ENCODE results near the gene RFX8.

Gene RFX8

DNA sequence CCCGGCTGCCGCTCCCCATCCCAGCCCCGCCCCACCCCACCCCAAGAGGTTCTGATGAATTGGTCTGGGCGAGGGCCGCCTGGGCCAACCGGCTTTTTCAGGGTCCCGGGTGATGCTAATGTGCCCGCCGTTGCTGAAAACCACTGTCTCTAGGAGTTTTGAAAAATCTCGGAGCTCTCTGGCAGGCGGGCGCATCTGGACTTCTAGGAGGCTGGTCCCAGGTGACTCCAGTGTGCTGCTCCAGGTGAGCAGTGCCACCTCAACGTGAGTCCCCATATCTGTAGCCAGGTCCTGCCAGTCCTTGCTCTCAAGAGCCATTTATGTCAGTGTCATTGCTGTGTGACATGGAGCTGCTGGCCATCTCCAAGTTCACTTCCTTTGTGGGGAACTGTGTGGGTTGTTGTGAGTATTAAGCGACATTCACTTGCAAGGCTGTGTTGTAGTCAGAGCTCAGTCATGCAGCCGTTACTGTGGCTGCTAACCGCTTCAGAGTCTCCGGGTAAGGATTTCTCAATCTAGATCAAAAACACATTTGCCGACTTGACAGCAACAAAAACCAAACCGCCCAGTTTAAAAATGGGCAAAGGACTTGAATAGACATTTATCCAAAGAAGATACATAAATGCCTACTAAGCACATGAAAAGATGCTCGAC is at the start of gene RFX8:
Gene RFX8 (minus strand): TSS at position 382 of the 654 bp plus-strand sequence. CDS start 8,264 bp downstream, outside the sequence.
- no peak within 1 kb of the TSS for H3K4me2 ChIP-seq (ENCODE audit: low read depth, low read length)
- H3K27ac ChIP-seq (ENCODE audit: low read length) = no peak within 1 kb of the TSS
- TF ChIP-seq EZH2 (optimal IDR thresholded peaks at IDR 0.05; ENCODE audit: low read depth, low read length) (no peak), EZH2phosphoT487 (IDR thresholded peaks at IDR 0.05; ENCODE audit: low read length) (no peak)
- TF ChIP-seq, protein P1, sequence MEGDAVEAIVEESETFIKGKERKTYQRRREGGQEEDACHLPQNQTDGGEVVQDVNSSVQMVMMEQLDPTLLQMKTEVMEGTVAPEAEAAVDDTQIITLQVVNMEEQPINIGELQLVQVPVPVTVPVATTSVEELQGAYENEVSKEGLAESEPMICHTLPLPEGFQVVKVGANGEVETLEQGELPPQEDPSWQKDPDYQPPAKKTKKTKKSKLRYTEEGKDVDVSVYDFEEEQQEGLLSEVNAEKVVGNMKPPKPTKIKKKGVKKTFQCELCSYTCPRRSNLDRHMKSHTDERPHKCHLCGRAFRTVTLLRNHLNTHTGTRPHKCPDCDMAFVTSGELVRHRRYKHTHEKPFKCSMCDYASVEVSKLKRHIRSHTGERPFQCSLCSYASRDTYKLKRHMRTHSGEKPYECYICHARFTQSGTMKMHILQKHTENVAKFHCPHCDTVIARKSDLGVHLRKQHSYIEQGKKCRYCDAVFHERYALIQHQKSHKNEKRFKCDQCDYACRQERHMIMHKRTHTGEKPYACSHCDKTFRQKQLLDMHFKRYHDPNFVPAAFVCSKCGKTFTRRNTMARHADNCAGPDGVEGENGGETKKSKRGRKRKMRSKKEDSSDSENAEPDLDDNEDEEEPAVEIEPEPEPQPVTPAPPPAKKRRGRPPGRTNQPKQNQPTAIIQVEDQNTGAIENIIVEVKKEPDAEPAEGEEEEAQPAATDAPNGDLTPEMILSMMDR (IDR thresholded peaks at IDR 0.05; ENCODE audit: low read length) = no peak

DNA sequence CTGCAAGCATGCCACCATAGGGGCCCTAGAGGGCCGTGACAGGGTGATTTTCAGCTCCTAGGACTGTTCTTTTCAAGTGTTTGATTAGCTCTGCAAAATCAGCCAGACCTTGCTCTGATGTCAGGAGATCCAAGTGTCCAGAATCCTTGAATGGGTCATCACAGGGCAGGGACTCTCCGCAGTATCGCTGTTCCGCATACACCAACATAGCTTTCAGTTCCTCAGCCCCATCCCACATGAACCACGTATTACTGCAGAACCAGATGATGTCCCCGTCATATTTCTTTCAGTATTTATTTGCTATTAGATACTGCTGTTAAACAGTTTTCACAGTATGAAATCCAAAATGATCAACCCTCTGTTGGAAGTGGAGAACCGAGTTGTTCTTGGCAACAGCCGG is 46.6 kb upstream of the RFX8 start:
- H3K9me3 ChIP-seq (replicated peaks; ENCODE audit: insufficient read depth, low read length) = no peaks in the 10 kb centered on the region
- DNase-seq = no peak
- H3K9ac ChIP-seq (ENCODE audit: low read length) = no peak overlapping the region
- no peak for TF ChIP-seq EZH2phosphoT487 (IDR thresholded peaks at IDR 0.05; ENCODE audit: low read length)
- TF ChIP-seq, protein P1 (IDR thresholded peaks at IDR 0.05; ENCODE audit: low read length) = no peak
- TF ChIP-seq EZH2 (optimal IDR thresholded peaks at IDR 0.05; ENCODE audit: low read depth, low read length) = no peak
- no peaks in the 10 kb centered on the region for H3K27me3 ChIP-seq (replicated peaks; ENCODE audit: insufficient read depth, low read length)
- no peaks in the 10 kb centered on the region for H3K4me1 ChIP-seq (ENCODE audit: low read length)
- H4K20me1 ChIP-seq (ENCODE audit: insufficient read depth, low read length) = no peaks in the 10 kb centered on the region
- H2AFZ ChIP-seq (ENCODE audit: low read length) = no peak overlapping the region
- H3K27ac ChIP-seq (ENCODE audit: low read length) = no peak overlapping the region
- H3K4me2 ChIP-seq (ENCODE audit: low read depth, low read length) = no peak overlapping the region
- H3K4me3 ChIP-seq (ENCODE audit: low read length) = no peak overlapping the region
- no peaks in the 10 kb centered on the region for H3F3A ChIP-seq (ENCODE audit: insufficient read depth, low read length)
- no peaks in the 10 kb centered on the region for H3K9me2 ChIP-seq (replicated peaks; ENCODE audit: insufficient read depth, low read length)
- H3K36me3 ChIP-seq (replicated peaks; ENCODE audit: insufficient read depth, low read length) = no peaks in the 10 kb centered on the region
- no peaks in the 10 kb centered on the region for H3K79me2 ChIP-seq (ENCODE audit: low read length)

More for the DNA sequence above, at the start of gene RFX8:
- H3K4me3 ChIP-seq (ENCODE audit: low read length) = no peak within 1 kb of the TSS
- no peak within 1 kb of the TSS for H2AFZ ChIP-seq (ENCODE audit: low read length)
- no peaks in the 10 kb centered on the region for H4K20me1 ChIP-seq (ENCODE audit: insufficient read depth, low read length)
- H3K4me1 ChIP-seq (ENCODE audit: low read length) = no peaks in the 10 kb centered on the region
- H3K9me3 ChIP-seq (replicated peaks; ENCODE audit: insufficient read depth, low read length) = no peaks in the 10 kb centered on the region
- H3K9me2 ChIP-seq (replicated peaks; ENCODE audit: insufficient read depth, low read length) = no peaks in the 10 kb centered on the region
- no peaks in the 10 kb centered on the region for H3K27me3 ChIP-seq (replicated peaks; ENCODE audit: insufficient read depth, low read length)
- H3K9ac ChIP-seq (ENCODE audit: low read length) = no peak within 1 kb of the TSS
- H3K36me3 ChIP-seq (replicated peaks; ENCODE audit: insufficient read depth, low read length) = no peaks in the 10 kb centered on the region
- H3F3A ChIP-seq (ENCODE audit: insufficient read depth, low read length) = no peaks in the 10 kb centered on the region
- DNase-seq = no peak
- no peaks in the 10 kb centered on the region for H3K79me2 ChIP-seq (ENCODE audit: low read length)

DNA sequence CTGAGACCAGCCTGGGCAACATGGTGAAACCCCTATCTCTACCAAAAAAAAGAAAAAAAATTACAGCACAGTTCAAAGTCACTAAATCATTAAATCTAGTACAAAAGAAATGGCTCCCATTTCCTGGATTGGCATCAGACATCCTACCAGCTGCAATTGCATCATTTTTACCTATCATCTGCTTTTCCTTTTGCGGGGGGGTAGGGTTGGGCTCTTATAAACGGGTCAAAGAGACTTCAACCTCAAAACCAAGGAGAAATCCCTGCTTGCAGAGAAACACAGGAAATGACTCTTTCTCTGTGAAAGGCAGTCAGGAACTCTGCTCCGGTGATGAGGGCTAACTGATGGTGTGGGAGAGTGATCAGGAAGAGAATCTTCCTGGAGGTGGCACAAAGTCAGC is 45.3 kb upstream of the RFX8 start:
- H3K4me1 ChIP-seq (ENCODE audit: low read length) = no peaks in the 10 kb centered on the region
- H3K27me3 ChIP-seq (replicated peaks; ENCODE audit: insufficient read depth, low read length) = no peaks in the 10 kb centered on the region
- TF ChIP-seq, protein P1 (IDR thresholded peaks at IDR 0.05; ENCODE audit: low read length) = no peak
- no peak for TF ChIP-seq EZH2 (optimal IDR thresholded peaks at IDR 0.05; ENCODE audit: low read depth, low read length)
- H3K4me3 ChIP-seq (ENCODE audit: low read length) = no peak overlapping the region
- H4K20me1 ChIP-seq (ENCODE audit: insufficient read depth, low read length) = no peaks in the 10 kb centered on the region
- DNase-seq = no peak
- no peak overlapping the region for H3K27ac ChIP-seq (ENCODE audit: low read length)
- H3K36me3 ChIP-seq (replicated peaks; ENCODE audit: insufficient read depth, low read length) = no peaks in the 10 kb centered on the region
- H3K9me3 ChIP-seq (replicated peaks; ENCODE audit: insufficient read depth, low read length) = no peaks in the 10 kb centered on the region
- no peaks in the 10 kb centered on the region for H3F3A ChIP-seq (ENCODE audit: insufficient read depth, low read length)
- H3K4me2 ChIP-seq (ENCODE audit: low read depth, low read length) = no peak overlapping the region
- H3K9ac ChIP-seq (ENCODE audit: low read length) = no peak overlapping the region
- H3K9me2 ChIP-seq (replicated peaks; ENCODE audit: insufficient read depth, low read length) = no peaks in the 10 kb centered on the region
- H2AFZ ChIP-seq (ENCODE audit: low read length) = no peak overlapping the region
- no peaks in the 10 kb centered on the region for H3K79me2 ChIP-seq (ENCODE audit: low read length)

Measured in MM.1S (cell line).